SKM-1 (cell line): ENCODE results near the gene LRRC10.

Experiments used
- DNase-seq: peaks from one replicate; lab custom pipeline; 2025; ENCODE audit not compliant: unreplicated experiment; lab: John Stamatoyannopoulos, UW

Gene LRRC10

GRCh38 chr12:69570545-69571399 is 39.9 kb downstream of the LRRC10 start:
- DNase-seq, result peak; percentile 0

- DNase-seq, result no peak
These were observed 40.6 kb downstream of the LRRC10 start for GRCh38 chr12:69570000-69570516.

- no peak for DNase-seq
These were observed 41.5 kb downstream of the LRRC10 start for GRCh38 chr12:69569236-69569635.

- no peak for DNase-seq
These were observed 44.1 kb downstream of the LRRC10 start for GRCh38 chr12:69566603-69567002.

- no peak for DNase-seq
These were observed 47.4 kb downstream of the LRRC10 start for GRCh38 chr12:69563166-69563762.
